Measurements from ENCODE around the gene B4GALT1.
A peak's percentile ranks its signal among the peaks of the same experiment; 100 is the strongest.

B4GALT1 gene

GRCh38 chr9:33127881-33128280 is 39.3 kb downstream of the B4GALT1 start:
- H3K4me3 ChIP-seq (ENCODE audit: low read depth, low read length), result no peak overlapping the region
- no peak for DNase-seq (ENCODE audit: low read depth)
- TF ChIP-seq CTCF (IDR thresholded peaks at IDR 0.05; ENCODE audit: low read depth, low read length, missing control alignments), result no peak

GRCh38 chr9:33125871-33126823 is 41.0 kb downstream of the B4GALT1 start:
- H3K4me3 ChIP-seq (ENCODE audit: low read depth, low read length), result no peak overlapping the region
- no peak for TF ChIP-seq CTCF (IDR thresholded peaks at IDR 0.05; ENCODE audit: low read depth, low read length, missing control alignments)
- no peak for DNase-seq (ENCODE audit: low read depth)

- DNase-seq (ENCODE audit: low read depth), result no peak
- H3K4me3 ChIP-seq (ENCODE audit: low read depth, low read length), result no peak overlapping the region
- TF ChIP-seq CTCF (IDR thresholded peaks at IDR 0.05; ENCODE audit: low read depth, low read length, missing control alignments), result no peak
These were observed 41.7 kb downstream of the B4GALT1 start for GRCh38 chr9:33125461-33125860.

GRCh38 chr9:33124751-33125381 is 42.3 kb downstream of the B4GALT1 start:
- no peak overlapping the region for H3K4me3 ChIP-seq (ENCODE audit: low read depth, low read length)
- TF ChIP-seq CTCF (IDR thresholded peaks at IDR 0.05; ENCODE audit: low read depth, low read length, missing control alignments), result peak; percentile 16
- no peak for DNase-seq (ENCODE audit: low read depth)

GRCh38 chr9:33124046-33124445 is 43.1 kb downstream of the B4GALT1 start:
- TF ChIP-seq CTCF (IDR thresholded peaks at IDR 0.05; ENCODE audit: low read depth, low read length, missing control alignments), result no peak
- no peak overlapping the region for H3K4me3 ChIP-seq (ENCODE audit: low read depth, low read length)
- no peak for DNase-seq (ENCODE audit: low read depth)

GRCh38 chr9:33123407-33124031 is 43.6 kb downstream of the B4GALT1 start:
- no peak for DNase-seq (ENCODE audit: low read depth)
- no peak overlapping the region for H3K4me3 ChIP-seq (ENCODE audit: low read depth, low read length)
- no peak for TF ChIP-seq CTCF (IDR thresholded peaks at IDR 0.05; ENCODE audit: low read depth, low read length, missing control alignments)
